ENCODE measurements around the gene ADD3.
A peak's percentile ranks its signal among the peaks of the same experiment; 100 is the strongest.

ADD3 gene

GRCh38 chr10:110016039-110016438, 8.3 kb downstream of the ADD3 start:
- DNase-seq: no peak
- Histone ChIP-seq H3K27me3 (ENCODE audit: insufficient read depth, low read depth, severe bottlenecking) (no peaks in the 10 kb centered on the region), H3K4me3 (ENCODE audit: low read depth, low read length) (no peak overlapping the region), H3K36me3 (peaks cover 3% of the 10 kb centered on the region), H3K9me3 (ENCODE audit: severe bottlenecking) (no peaks in the 10 kb centered on the region), H3K27ac (no peak overlapping the region)
- TF ChIP-seq, protein P1, sequence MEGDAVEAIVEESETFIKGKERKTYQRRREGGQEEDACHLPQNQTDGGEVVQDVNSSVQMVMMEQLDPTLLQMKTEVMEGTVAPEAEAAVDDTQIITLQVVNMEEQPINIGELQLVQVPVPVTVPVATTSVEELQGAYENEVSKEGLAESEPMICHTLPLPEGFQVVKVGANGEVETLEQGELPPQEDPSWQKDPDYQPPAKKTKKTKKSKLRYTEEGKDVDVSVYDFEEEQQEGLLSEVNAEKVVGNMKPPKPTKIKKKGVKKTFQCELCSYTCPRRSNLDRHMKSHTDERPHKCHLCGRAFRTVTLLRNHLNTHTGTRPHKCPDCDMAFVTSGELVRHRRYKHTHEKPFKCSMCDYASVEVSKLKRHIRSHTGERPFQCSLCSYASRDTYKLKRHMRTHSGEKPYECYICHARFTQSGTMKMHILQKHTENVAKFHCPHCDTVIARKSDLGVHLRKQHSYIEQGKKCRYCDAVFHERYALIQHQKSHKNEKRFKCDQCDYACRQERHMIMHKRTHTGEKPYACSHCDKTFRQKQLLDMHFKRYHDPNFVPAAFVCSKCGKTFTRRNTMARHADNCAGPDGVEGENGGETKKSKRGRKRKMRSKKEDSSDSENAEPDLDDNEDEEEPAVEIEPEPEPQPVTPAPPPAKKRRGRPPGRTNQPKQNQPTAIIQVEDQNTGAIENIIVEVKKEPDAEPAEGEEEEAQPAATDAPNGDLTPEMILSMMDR (IDR thresholded peaks at IDR 0.05; ENCODE audit: low read depth, low read length): peak; percentile 54

- no peak overlapping the region for H3K4me3 ChIP-seq (ENCODE audit: low read depth, low read length)
- no peaks in the 10 kb centered on the region for H3K27me3 ChIP-seq (ENCODE audit: insufficient read depth, low read depth, severe bottlenecking)
- DNase-seq: no peak
- TF ChIP-seq, protein P1 (IDR thresholded peaks at IDR 0.05; ENCODE audit: low read depth, low read length): no peak
- no peak overlapping the region for H3K27ac ChIP-seq
- no peaks in the 10 kb centered on the region for H3K9me3 ChIP-seq (ENCODE audit: severe bottlenecking)
- H3K36me3 ChIP-seq: no peaks in the 10 kb centered on the region; the same call in 1 of the 2 replicates
These were observed 9.3 kb downstream of the ADD3 start for GRCh38 chr10:110017052-110017451.

DNA sequence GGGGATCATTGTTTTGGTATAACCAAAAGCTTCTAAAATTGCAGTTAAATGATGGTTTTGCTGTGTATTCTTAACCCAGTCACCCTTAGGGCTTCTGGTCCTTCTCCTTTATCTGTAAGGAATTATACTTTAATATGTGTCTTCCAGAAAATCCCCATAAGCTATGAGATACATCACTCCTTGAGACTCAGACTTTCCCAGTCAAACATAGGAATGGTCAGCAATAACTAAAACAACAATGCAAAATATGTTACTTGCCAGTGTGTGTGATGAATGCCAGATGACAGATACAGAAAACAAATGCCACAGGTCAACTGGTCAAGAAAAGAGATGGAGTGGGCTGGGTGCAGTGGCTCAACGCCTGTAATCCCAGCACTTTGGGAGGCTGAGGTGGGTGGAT, 10.1 kb downstream of the ADD3 start:
- no peak for DNase-seq
- Histone ChIP-seq H3K27me3 (ENCODE audit: insufficient read depth, low read depth, severe bottlenecking) (no peaks in the 10 kb centered on the region), H3K27ac (no peak overlapping the region), H3K9me3 (ENCODE audit: severe bottlenecking) (no peaks in the 10 kb centered on the region), H3K36me3 (no peaks in the 10 kb centered on the region; the same call in 1 of the 2 replicates), H3K4me3 (ENCODE audit: low read depth, low read length) (no peak overlapping the region)
- TF ChIP-seq, protein P1 (IDR thresholded peaks at IDR 0.05; ENCODE audit: low read depth, low read length): no peak

DNA sequence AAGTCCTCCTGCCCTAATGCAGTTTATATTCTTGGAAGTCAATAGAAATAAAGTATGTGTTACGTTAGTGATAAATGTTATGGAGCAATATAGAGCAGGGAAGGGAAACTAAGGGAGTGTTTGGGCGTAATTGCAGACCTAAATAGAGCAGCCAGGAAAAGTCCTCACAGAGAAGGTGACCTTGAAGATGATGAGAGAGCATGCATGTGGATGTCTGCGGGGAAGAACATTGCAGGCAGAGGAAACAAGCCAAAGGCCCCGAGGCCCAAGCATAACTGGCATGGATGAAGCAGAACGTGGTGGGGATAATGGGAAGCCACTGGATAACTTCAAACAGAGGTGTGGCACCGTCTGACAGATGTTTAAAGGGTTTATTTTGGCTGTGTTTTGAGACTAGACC, 12.5 kb downstream of the ADD3 start:
- Histone ChIP-seq H3K27me3 (ENCODE audit: insufficient read depth, low read depth, severe bottlenecking) (no peaks in the 10 kb centered on the region), H3K27ac (no peak overlapping the region), H3K9me3 (ENCODE audit: severe bottlenecking) (no peaks in the 10 kb centered on the region), H3K4me3 (ENCODE audit: low read depth, low read length) (no peak overlapping the region), H3K36me3 (no peaks in the 10 kb centered on the region)
- TF ChIP-seq, protein P1 (IDR thresholded peaks at IDR 0.05; ENCODE audit: low read depth, low read length): no peak
- no peak for DNase-seq

GRCh38 chr10:110022716-110023504, 15.1 kb downstream of the ADD3 start:
- Histone ChIP-seq H3K27me3 (ENCODE audit: insufficient read depth, low read depth, severe bottlenecking) (no peaks in the 10 kb centered on the region), H3K27ac (no peak overlapping the region), H3K4me3 (ENCODE audit: low read depth, low read length) (no peak overlapping the region), H3K36me3 (no peaks in the 10 kb centered on the region), H3K9me3 (ENCODE audit: severe bottlenecking) (no peaks in the 10 kb centered on the region)
- TF ChIP-seq, protein P1 (IDR thresholded peaks at IDR 0.05; ENCODE audit: low read depth, low read length): no peak
- no peak for DNase-seq
